IPS-NIHi7 (cell line): ENCODE data around the gene LPCAT1.

ENCODE experiments used
- DNase-seq: peaks from one replicate; pipeline ENCODE4 v3.0.0; 2012; ENCODE audit warnings: mixed read lengths; ENCODE audit errors: extremely low spot score

The LPCAT1 gene

GRCh38 chr5:1497242-1497777, 26.4 kb downstream of the LPCAT1 start:
- DNase-seq, result no peak

- no peak for DNase-seq
Observed at GRCh38 chr5:1495525-1495897, 28.2 kb downstream of the LPCAT1 start.

- DNase-seq, result no peak
Observed at GRCh38 chr5:1494780-1495524, 28.8 kb downstream of the LPCAT1 start.

- DNase-seq, result no peak
Observed at GRCh38 chr5:1493941-1494340, 29.8 kb downstream of the LPCAT1 start.

GRCh38 chr5:1493413-1493812, 30.3 kb downstream of the LPCAT1 start:
- DNase-seq, result no peak

GRCh38 chr5:1492757-1493156, 31.0 kb downstream of the LPCAT1 start:
- no peak for DNase-seq

GRCh38 chr5:1490376-1490775, 33.4 kb downstream of the LPCAT1 start:
- DNase-seq, result no peak

GRCh38 chr5:1489754-1490153, 34.0 kb downstream of the LPCAT1 start:
- no peak for DNase-seq

- DNase-seq, result no peak
Observed at GRCh38 chr5:1488882-1489680, 34.7 kb downstream of the LPCAT1 start.

- no peak for DNase-seq
Observed at GRCh38 chr5:1487079-1487764, 36.5 kb downstream of the LPCAT1 start.

- no peak for DNase-seq
Observed at GRCh38 chr5:1486271-1486670, 37.5 kb downstream of the LPCAT1 start.

- no peak for DNase-seq
Observed at GRCh38 chr5:1485579-1486118, 38.1 kb downstream of the LPCAT1 start.

GRCh38 chr5:1484730-1485578, 38.8 kb downstream of the LPCAT1 start:
- no peak for DNase-seq

- no peak for DNase-seq
Observed at GRCh38 chr5:1483856-1484729, 39.7 kb downstream of the LPCAT1 start.

GRCh38 chr5:1483064-1483463, 40.7 kb downstream of the LPCAT1 start:
- DNase-seq, result no peak

GRCh38 chr5:1481959-1482331, 41.8 kb downstream of the LPCAT1 start:
- no peak for DNase-seq

- DNase-seq, result no peak
Observed at GRCh38 chr5:1481266-1481958, 42.3 kb downstream of the LPCAT1 start.

- no peak for DNase-seq
Observed at GRCh38 chr5:1480806-1481205, 43.0 kb downstream of the LPCAT1 start.

- peak; percentile 43 for DNase-seq
Observed at GRCh38 chr5:1480217-1480616, 43.5 kb downstream of the LPCAT1 start.
